A549 treated with GW870086 at 1 μM for 4 hours (cell line): Measurements from ENCODE around the gene PDXDC1. TPM values are rescaled to one million over a fixed set of nuclear protein-coding genes. Genes with fewer than 3 reads are reported as not detected.

Experiments
- total RNA-seq: library from RNA; stranded (reverse); fragments of 200-300 nt; extraction: Qiagen RNA extraction; gene quantifications from 5 replicates; pipeline ENCODE4 v1.2.3, GENCODE V29; 2022; ENCODE audit warnings: low read depth

The PDXDC1 gene, protein sequence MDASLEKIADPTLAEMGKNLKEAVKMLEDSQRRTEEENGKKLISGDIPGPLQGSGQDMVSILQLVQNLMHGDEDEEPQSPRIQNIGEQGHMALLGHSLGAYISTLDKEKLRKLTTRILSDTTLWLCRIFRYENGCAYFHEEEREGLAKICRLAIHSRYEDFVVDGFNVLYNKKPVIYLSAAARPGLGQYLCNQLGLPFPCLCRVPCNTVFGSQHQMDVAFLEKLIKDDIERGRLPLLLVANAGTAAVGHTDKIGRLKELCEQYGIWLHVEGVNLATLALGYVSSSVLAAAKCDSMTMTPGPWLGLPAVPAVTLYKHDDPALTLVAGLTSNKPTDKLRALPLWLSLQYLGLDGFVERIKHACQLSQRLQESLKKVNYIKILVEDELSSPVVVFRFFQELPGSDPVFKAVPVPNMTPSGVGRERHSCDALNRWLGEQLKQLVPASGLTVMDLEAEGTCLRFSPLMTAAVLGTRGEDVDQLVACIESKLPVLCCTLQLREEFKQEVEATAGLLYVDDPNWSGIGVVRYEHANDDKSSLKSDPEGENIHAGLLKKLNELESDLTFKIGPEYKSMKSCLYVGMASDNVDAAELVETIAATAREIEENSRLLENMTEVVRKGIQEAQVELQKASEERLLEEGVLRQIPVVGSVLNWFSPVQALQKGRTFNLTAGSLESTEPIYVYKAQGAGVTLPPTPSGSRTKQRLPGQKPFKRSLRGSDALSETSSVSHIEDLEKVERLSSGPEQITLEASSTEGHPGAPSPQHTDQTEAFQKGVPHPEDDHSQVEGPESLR
- total RNA-seq: 55.9 to 68.7 TPM (median 66.8 TPM) in 5 replicates

DNA sequence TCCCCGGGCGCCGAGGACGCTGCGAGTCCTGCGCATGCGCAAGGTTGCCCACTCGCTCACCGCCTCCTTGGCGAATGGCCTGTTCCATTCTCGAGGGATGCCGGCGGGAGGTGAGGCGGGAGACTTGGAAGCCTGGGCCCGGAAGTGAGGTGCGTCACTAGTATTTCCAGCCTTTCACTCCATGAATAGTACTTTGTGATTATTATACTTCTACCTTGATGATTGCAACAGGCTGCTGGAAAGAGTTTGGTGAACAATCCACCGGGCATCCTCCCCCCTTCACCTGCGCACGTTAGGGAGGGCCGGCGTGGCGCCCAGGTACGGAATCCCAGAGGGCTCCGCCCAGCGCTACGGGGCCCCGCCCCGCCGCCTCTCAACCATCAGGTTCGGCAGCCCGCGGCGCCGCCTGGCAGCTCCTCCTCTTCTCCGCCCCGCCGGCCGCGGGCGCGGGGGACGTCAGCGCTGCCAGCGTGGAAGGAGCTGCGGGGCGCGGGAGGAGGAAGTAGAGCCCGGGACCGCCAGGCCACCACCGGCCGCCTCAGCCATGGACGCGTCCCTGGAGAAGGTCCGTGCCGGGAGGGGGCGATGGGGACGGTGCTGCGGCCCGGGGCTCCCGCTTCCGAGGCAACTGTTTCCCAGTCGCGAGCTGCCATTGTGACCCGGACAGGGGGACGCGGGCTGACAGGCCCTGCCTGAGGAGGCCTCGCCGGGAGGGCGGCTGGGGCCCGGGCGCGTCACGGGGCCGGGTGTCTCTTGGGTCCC, at the start of gene PDXDC1:
Gene PDXDC1 (plus strand): TSS at position 371 of the 762 bp plus-strand sequence. CDS start 174 bp downstream, at position 545.

DNA sequence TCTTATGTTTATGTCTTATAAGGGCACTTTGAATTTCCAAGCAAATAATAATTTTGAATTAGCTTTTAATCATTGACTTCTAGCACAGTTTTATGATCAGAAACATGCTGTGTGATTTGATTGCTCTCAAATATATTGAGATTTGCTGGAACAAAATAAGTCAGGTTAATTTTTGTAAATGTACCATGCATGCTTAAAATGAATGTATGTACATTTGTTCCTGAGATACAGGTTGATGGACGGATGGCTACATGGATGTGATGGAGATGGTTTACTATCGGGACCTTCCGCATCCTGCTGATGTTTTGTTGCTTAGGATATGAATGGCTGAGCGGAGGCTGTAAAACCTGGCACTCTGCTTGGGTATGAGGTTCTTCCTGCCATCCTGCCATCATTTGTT, 37.7 kb upstream of the PDXDC1 start, which contains the start of gene NPIPA1:
Gene NPIPA1 (plus strand): TSS at position 301 of the 400 bp plus-strand sequence. CDS start 0 bp downstream, at position 301.

DNA sequence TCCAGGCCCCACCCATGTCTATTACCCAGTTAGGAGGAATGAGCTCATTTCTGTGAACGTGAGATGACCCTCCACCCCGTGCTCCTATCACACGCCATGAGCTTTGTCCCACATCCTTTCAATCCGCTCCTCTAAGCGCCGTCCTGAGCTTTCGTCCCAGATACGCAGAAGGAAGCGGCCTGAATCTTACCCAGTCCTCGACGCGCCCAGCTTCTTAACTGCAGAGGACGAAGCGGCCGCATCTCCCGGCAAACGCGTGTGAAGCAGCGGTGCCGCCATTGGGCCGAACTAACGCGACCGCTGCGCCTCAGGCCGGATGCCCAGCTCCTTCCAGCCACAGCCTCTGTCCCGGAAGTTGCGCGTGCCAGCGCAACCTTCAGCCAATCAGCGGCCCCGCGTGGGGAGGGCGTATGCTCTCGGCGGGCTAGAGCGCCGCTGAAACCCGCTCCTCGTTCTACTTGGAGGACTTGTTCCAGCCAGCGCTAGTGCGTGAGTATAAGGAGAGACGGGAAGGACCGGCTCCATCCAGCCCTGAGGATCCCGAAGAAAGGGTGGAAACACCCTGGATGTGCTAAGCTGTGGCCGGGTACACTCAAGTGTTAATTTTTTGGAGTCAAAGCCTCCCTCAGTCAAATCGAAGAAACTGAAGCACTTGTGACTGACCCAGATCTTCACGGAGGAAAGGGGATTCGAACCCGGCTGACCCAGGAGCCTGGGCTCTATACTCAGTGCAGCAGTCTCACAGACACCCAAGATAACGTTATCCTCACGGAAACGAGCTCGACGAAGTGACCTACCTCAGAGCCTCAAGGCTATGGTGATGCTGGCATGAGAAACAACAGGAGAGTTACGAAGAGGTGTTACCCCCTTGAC, 119.4 kb downstream of the PDXDC1 start, which contains the start of gene RRN3:
Gene RRN3 (minus strand): TSS at position 318 of the 873 bp plus-strand sequence. CDS start 39 bp downstream, at position 279.

Other genes starting within 250 kb of the PDXDC1 start
- 0.71 to 2.8 TPM (median 1.2 TPM) in 5 replicates for gene NPIPA2, start 232.5 kb upstream of the PDXDC1 start, total RNA-seq
- gene NOMO1, start 141.3 kb upstream of the PDXDC1 start, total RNA-seq: 93.3 to 97.1 TPM (median 96.3 TPM) in 5 replicates
- gene NPIPA1, start 37.6 kb upstream of the PDXDC1 start, total RNA-seq: 34.7 to 48.0 TPM (median 47.0 TPM) in 5 replicates
- gene NTAN1, start 81.0 kb downstream of the PDXDC1 start, total RNA-seq: 44.2 to 52.6 TPM (median 46.1 TPM) in 5 replicates
- gene RRN3, start 119.2 kb downstream of the PDXDC1 start, total RNA-seq: 32.9 to 42.0 TPM (median 39.5 TPM) in 5 replicates